GM21619 (cell line): ENCODE measurements around the gene STAB1.

Experiments used
- ATAC-seq: cut with Tn5 transposase; IDR thresholded peaks from one replicate; pipeline ENCODE4 v1.9.1; 2021; ENCODE audit not compliant: unreplicated experiment

Gene STAB1

GRCh38 chr3:52506266-52506966 is 11.3 kb downstream of the STAB1 start:
- no peak for ATAC-seq

GRCh38 chr3:52507359-52507758 is 12.2 kb downstream of the STAB1 start:
- ATAC-seq = no peak

- no peak for ATAC-seq
Measured at GRCh38 chr3:52509753-52510328, 14.7 kb downstream of the STAB1 start.

GRCh38 chr3:52511509-52511908 is 16.4 kb downstream of the STAB1 start:
- no peak for ATAC-seq

- no peak for ATAC-seq
Measured at GRCh38 chr3:52512105-52512504, 17.0 kb downstream of the STAB1 start.

- no peak for ATAC-seq
Measured at GRCh38 chr3:52512727-52513126, 17.6 kb downstream of the STAB1 start.

GRCh38 chr3:52513281-52513680 is 18.1 kb downstream of the STAB1 start:
- ATAC-seq = no peak

- no peak for ATAC-seq
Measured at GRCh38 chr3:52514576-52514975, 19.4 kb downstream of the STAB1 start.

- ATAC-seq = no peak
Measured at GRCh38 chr3:52515192-52515591, 20.1 kb downstream of the STAB1 start.

- no peak for ATAC-seq
Measured at GRCh38 chr3:52516509-52517195, 21.5 kb downstream of the STAB1 start.

GRCh38 chr3:52517796-52518722 is 22.9 kb downstream of the STAB1 start:
- ATAC-seq = no peak

GRCh38 chr3:52518723-52519444 is 23.7 kb downstream of the STAB1 start:
- ATAC-seq = no peak

GRCh38 chr3:52519445-52520140 is 24.5 kb downstream of the STAB1 start:
- no peak for ATAC-seq

- no peak for ATAC-seq
Measured at GRCh38 chr3:52520141-52520667, 25.1 kb downstream of the STAB1 start.

- ATAC-seq = no peak
Measured at GRCh38 chr3:52520716-52521487, 25.8 kb downstream of the STAB1 start.

- no peak for ATAC-seq
Measured at GRCh38 chr3:52521488-52521824, 26.3 kb downstream of the STAB1 start.

- ATAC-seq = no peak
Measured at GRCh38 chr3:52521881-52522650, 26.9 kb downstream of the STAB1 start.

GRCh38 chr3:52522651-52523251 is 27.6 kb downstream of the STAB1 start:
- ATAC-seq = no peak
